ENCODE measurements around the gene TUBGCP3.

GRCh38 chr13:112465251-112466131, 122.5 kb downstream of the TUBGCP3 start:
- TF ChIP-seq EZH2 (IDR thresholded peaks at IDR 0.05; ENCODE audit: low read depth), result no peak
- TF ChIP-seq CTCF (conservative IDR thresholded peaks at IDR 0.05), result no peak

Measured in PC-9 (cell line).